Endodermal cell (in vitro differentiated cells): ENCODE data around the gene MRPS12. TPM values are rescaled to one million over a fixed set of nuclear protein-coding genes. Genes with fewer than 3 reads are reported as not detected.

Experiments
- DNase-seq: peaks from one replicate; pipeline ENCODE4 v3.0.0-alpha.2; 2017
- H3K27ac ChIP-seq: 2 replicates; pipeline ENCODE4 v1.5.1; 2013; ENCODE audit warnings: mild to moderate bottlenecking, low read depth, low read length, moderate library complexity
- H3K27me3 ChIP-seq: 2 replicates; pipeline ENCODE4 v1.6.1; 2013; ENCODE audit warnings: mild to moderate bottlenecking, low read length, moderate library complexity; ENCODE audit not compliant: insufficient read depth, control insufficient read depth, poor library complexity, severe bottlenecking
- H3K36me3 ChIP-seq: 2 replicates; pipeline ENCODE4 v1.7.0; 2013; ENCODE audit warnings: mild to moderate bottlenecking, low read length, moderate library complexity; ENCODE audit not compliant: control insufficient read depth, insufficient read depth
- H3K4me1 ChIP-seq: one replicate; pipeline ENCODE4 v1.7.0; 2013; ENCODE audit warnings: low read length; ENCODE audit not compliant: control insufficient read depth, insufficient read depth
- H3K4me3 ChIP-seq: 2 replicates; pipeline ENCODE4 v1.5.1; 2013; ENCODE audit warnings: mild to moderate bottlenecking, low read length, moderate library complexity
- H3K9ac ChIP-seq: 2 replicates; pipeline ENCODE4 v1.6.1; 2013; ENCODE audit warnings: mild to moderate bottlenecking, low read length, moderate library complexity; ENCODE audit not compliant: poor library complexity, severe bottlenecking; ENCODE audit errors: extremely low read depth
- H3K9me3 ChIP-seq: 2 replicates; pipeline ENCODE4 v1.6.1; 2013; ENCODE audit warnings: mild to moderate bottlenecking, low read length, moderate library complexity; ENCODE audit not compliant: control insufficient read depth
- H3K27ac Mint-ChIP-seq: 2 replicates; pipeline ENCODE4 v1.8.0; 2020; ENCODE audit warnings: mixed read lengths
- H3K27me3 Mint-ChIP-seq: 2 replicates; pipeline ENCODE4 v1.8.0; 2021; ENCODE audit warnings: mild to moderate bottlenecking, mixed read lengths; ENCODE audit not compliant: insufficient read depth
- H3K36me3 Mint-ChIP-seq: 2 replicates; pipeline ENCODE4 v1.8.0; 2020; ENCODE audit warnings: low read depth, mixed read lengths
- H3K4me1 Mint-ChIP-seq: 2 replicates; pipeline ENCODE4 v1.8.0; 2020; ENCODE audit warnings: mixed read lengths
- H3K4me3 Mint-ChIP-seq: 2 replicates; pipeline ENCODE4 v1.8.0; 2020; ENCODE audit warnings: mild to moderate bottlenecking, moderate library complexity, mixed read lengths
- H3K9me3 Mint-ChIP-seq: 2 replicates; pipeline ENCODE4 v1.8.0; 2020; ENCODE audit warnings: mild to moderate bottlenecking, mixed read lengths
- CTCF ChIP-seq: fragments of 200-600 bp; sonication (generic); conservative IDR thresholded peaks from 2 replicates; pipeline ENCODE4 v1.5.0; 2021; ENCODE audit warnings: antibody characterized with exemption, mild to moderate bottlenecking
- WGBS, 2 experiments: methylation state at CpG; one replicate each; pipeline versions ENCODE4 v1.1.5 to v1.1.7; 2013; ENCODE audit warnings: missing lambda C conversion rate in 2 of 2, mixed read lengths in 1 of 2; ENCODE audit not compliant: insufficient coverage in 1 of 2, insufficient read length in 1 of 2; 5-methylcytosine and 5-hydroxymethylcytosine counted together
- total RNA-seq, 2 donors: library from RNA; stranded (reverse); fragmentation: NEBNext Ultra II Directional in 1 of 2; extraction: Animal tissue kit (Norgen Biotek cat#: 25700) in 1 of 2; gene quantifications; 2 replicates in 1 of 2; 3 replicates in 1 of 2; pipeline ENCODE4 v1.2.1, GENCODE V29; 2021

MRPS12 gene
- total RNA-seq, 2 donors from 2014 or later, result 37.5 to 38.3 TPM

DNA sequence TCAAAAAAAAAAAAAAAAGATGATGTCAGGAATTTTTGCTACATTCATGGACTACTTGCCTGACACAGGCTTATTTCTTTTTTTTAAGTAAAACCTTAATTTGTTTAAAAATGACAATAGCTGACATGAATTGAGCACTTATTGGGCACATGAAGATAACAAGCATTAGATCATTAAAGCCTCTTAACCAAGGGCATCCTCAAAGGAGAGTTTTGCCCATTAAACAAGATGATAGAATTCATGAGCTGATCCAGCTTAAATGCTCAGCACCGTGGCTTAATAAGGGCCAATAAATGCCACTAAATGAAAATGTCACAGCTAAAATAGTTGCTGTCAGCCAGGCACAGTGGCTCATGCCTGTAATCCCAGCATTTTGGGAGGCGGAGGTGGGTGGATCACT is 25.5 kb downstream of the MRPS12 start:
- WGBS, 2 experiments, result 97 to 100% methylated on average over 2 of the region's 2 CpGs
- Mint-ChIP-seq H3K4me3 (no peak overlapping the region), H3K27ac (no peak overlapping the region), H3K9me3 (peaks cover 16% of the 10 kb centered on the region), H3K4me1 (peaks cover 12% of the 10 kb centered on the region), H3K36me3 (peaks cover 30% of the 10 kb centered on the region), H3K27me3 (peaks cover 12% of the 10 kb centered on the region)
- no peaks in the 10 kb centered on the region for H3K4me1 ChIP-seq
- no peaks in the 10 kb centered on the region for H3K27me3 ChIP-seq
- DNase-seq, result no peak
- TF ChIP-seq CTCF, result no peak
- H3K4me3 ChIP-seq, result no peak overlapping the region
- no peak overlapping the region for H3K27ac ChIP-seq
- peaks cover 4% of the 10 kb centered on the region for H3K36me3 ChIP-seq
- no peak overlapping the region for H3K9ac ChIP-seq
- peaks cover 17% of the 10 kb centered on the region for H3K9me3 ChIP-seq

DNA sequence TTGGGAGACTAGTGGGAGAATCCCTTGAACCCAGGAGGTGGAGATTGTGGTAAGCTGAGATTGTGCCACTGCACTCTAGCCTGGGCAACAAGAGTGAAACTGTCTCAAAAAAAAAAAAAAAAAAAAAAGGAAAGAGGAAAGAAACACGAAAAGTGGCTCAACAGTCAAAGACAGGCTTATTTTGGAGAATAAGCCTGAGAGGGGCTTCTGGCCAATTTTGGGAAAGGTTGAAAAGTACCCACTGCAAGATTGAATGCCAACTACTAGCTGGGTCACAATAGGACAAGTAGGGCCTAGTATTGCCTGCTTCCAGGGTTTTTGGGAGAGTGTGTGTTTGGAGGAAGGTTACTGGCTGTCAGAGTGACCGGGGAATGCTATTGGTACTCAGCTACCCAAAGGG is 27.6 kb downstream of the MRPS12 start:
- peaks cover 16% of the 10 kb centered on the region for H3K9me3 Mint-ChIP-seq
- Histone ChIP-seq H3K27me3 (no peaks in the 10 kb centered on the region), H3K9me3 (peaks cover 17% of the 10 kb centered on the region), H3K36me3 (peaks cover 4% of the 10 kb centered on the region), H3K9ac (no peak overlapping the region), H3K27ac (no peak overlapping the region), H3K4me1 (no peaks in the 10 kb centered on the region), H3K4me3 (no peak overlapping the region)
- WGBS, 2 experiments, result 83 to 100% methylated on average over 1 to 2 of the region's 2 CpGs
- no peak for TF ChIP-seq CTCF
- DNase-seq, result no peak
- H3K4me3 Mint-ChIP-seq, result no peak overlapping the region
- no peaks in the 10 kb centered on the region for H3K27me3 Mint-ChIP-seq
- no peak overlapping the region for H3K27ac Mint-ChIP-seq
- peaks cover 9% of the 10 kb centered on the region for H3K4me1 Mint-ChIP-seq
- peaks cover 23% of the 10 kb centered on the region for H3K36me3 Mint-ChIP-seq

- DNase-seq, result no peak
- H3K4me3 Mint-ChIP-seq, result no peak overlapping the region
- Histone ChIP-seq H3K4me3 (no peak overlapping the region), H3K36me3 (peaks cover 10% of the 10 kb centered on the region), H3K27ac (no peak overlapping the region), H3K9me3 (peaks cover 17% of the 10 kb centered on the region), H3K9ac (no peak overlapping the region), H3K4me1 (no peaks in the 10 kb centered on the region), H3K27me3 (no peaks in the 10 kb centered on the region)
- H3K4me1 Mint-ChIP-seq, result peaks cover 2% of the 10 kb centered on the region
- H3K27ac Mint-ChIP-seq, result no peak overlapping the region
- H3K9me3 Mint-ChIP-seq, result peaks cover 16% of the 10 kb centered on the region
- WGBS, 2 experiments, result 90 to 94% methylated on average over 2 to 5 of the region's 5 CpGs
- H3K27me3 Mint-ChIP-seq, result no peaks in the 10 kb centered on the region
- no peak for TF ChIP-seq CTCF
- H3K36me3 Mint-ChIP-seq, result peaks cover 31% of the 10 kb centered on the region
These were observed 28.9 kb downstream of the MRPS12 start for GRCh38 chr19:38959618-38960017.
